MM.1S (cell line): ENCODE data around the gene SLC2A11.

ENCODE experiments used
- DNase-seq: peaks from one replicate; pipeline ENCODE4 v3.0.0-alpha.2; 2015
- H2AFZ ChIP-seq: fragments of 300-600 bp; sonication (generic); 2 replicates; pipeline ENCODE4 v1.6.0; 2016; ENCODE audit warnings: antibody characterized with exemption, low read length
- H3F3A ChIP-seq: fragments of 300-600 bp; sonication (generic); 2 replicates; pipeline ENCODE4 v1.6.1; 2016; ENCODE audit warnings: mild to moderate bottlenecking, antibody characterized with exemption, low read length, moderate library complexity, mixed read lengths; ENCODE audit not compliant: insufficient read depth
- H3K27ac ChIP-seq: fragments of 300-600 bp; sonication (generic); 2 replicates; pipeline ENCODE4 v1.5.1; 2016; ENCODE audit warnings: mild to moderate bottlenecking, low read length
- H3K27me3 ChIP-seq: fragments of 300-600 bp; sonication (generic); replicated peaks from 2 replicates; pipeline ENCODE4 v1.6.0; 2016; ENCODE audit warnings: low read length; ENCODE audit not compliant: insufficient read depth
- H3K36me3 ChIP-seq: fragments of 300-600 bp; sonication (generic); replicated peaks from 2 replicates; pipeline ENCODE4 v1.6.1; 2016; ENCODE audit warnings: mild to moderate bottlenecking, low read length, mixed read lengths; ENCODE audit not compliant: insufficient read depth
- H3K4me1 ChIP-seq: fragments of 300-600 bp; sonication (generic); 2 replicates; pipeline ENCODE4 v1.6.1; 2016; ENCODE audit warnings: low read length, mixed read lengths
- H3K4me2 ChIP-seq: fragments of 300-600 bp; sonication (generic); 2 replicates; pipeline ENCODE4 v1.6.0; 2016; ENCODE audit warnings: low read depth, low read length
- H3K4me3 ChIP-seq: fragments of 300-600 bp; sonication (generic); 2 replicates; pipeline ENCODE4 v1.5.1; 2016; ENCODE audit warnings: low read length, mixed read lengths
- H3K79me2 ChIP-seq: fragments of 300-600 bp; sonication (generic); 2 replicates; pipeline ENCODE4 v1.6.1; 2016; ENCODE audit warnings: mixed run types, low read length, mixed read lengths
- H3K9ac ChIP-seq: fragments of 300-600 bp; sonication (generic); 2 replicates; pipeline ENCODE4 v1.6.1; 2016; ENCODE audit warnings: low read length, mixed read lengths
- H3K9me2 ChIP-seq: fragments of 300-600 bp; sonication (generic); replicated peaks from 2 replicates; pipeline ENCODE4 v1.6.1; 2016; ENCODE audit warnings: mild to moderate bottlenecking, low read length, mixed read lengths; ENCODE audit not compliant: insufficient read depth
- H3K9me3 ChIP-seq: fragments of 300-600 bp; sonication (generic); replicated peaks from 2 replicates; pipeline ENCODE4 v1.6.1; 2016; ENCODE audit warnings: mild to moderate bottlenecking, low read length, mixed read lengths; ENCODE audit not compliant: insufficient read depth
- H4K20me1 ChIP-seq: fragments of 300-600 bp; sonication (generic); 2 replicates; pipeline ENCODE4 v1.6.1; 2016; ENCODE audit warnings: mild to moderate bottlenecking, low read length, moderate library complexity, mixed read lengths; ENCODE audit not compliant: insufficient read depth
- CTCF ChIP-seq: fragments of 300-600 bp; sonication (generic); IDR thresholded peaks from 2 replicates; pipeline ENCODE4 v1.5.1; 2016; ENCODE audit warnings: antibody characterized with exemption, low read length, mixed read lengths
- EZH2 ChIP-seq: fragments of 300-600 bp; sonication (generic); optimal IDR thresholded peaks from 2 replicates; pipeline ENCODE3; 2017; ENCODE audit warnings: low read depth, mild to moderate bottlenecking, antibody characterized with exemption, low read length, mixed read lengths
- EZH2phosphoT487 ChIP-seq: fragments of 300-600 bp; sonication (generic); IDR thresholded peaks from 2 replicates; pipeline ENCODE4 v1.6.1; 2018; ENCODE audit warnings: antibody characterized with exemption, low read length

Gene SLC2A11

GRCh38 chr22:23836692-23837495 lies 20.8 kb upstream of the SLC2A11 start:
- H3K9ac ChIP-seq, result peak overlapping the region; percentile 97
- H3K4me2 ChIP-seq, result peak overlapping the region; percentile 94
- no peaks in the 10 kb centered on the region for H4K20me1 ChIP-seq

GRCh38 chr22:23837496-23837859 lies 20.2 kb upstream of the SLC2A11 start:
- no peak for TF ChIP-seq EZH2phosphoT487
- H3K4me2 ChIP-seq, result peak overlapping the region; percentile 94
- peak overlapping the region; percentile 97 for H3K9ac ChIP-seq
- no peaks in the 10 kb centered on the region for H3K27me3 ChIP-seq
- no peak overlapping the region for H2AFZ ChIP-seq
- H4K20me1 ChIP-seq, result no peaks in the 10 kb centered on the region
- peaks cover 27% of the 10 kb centered on the region for H3K4me1 ChIP-seq
- peaks cover 19% of the 10 kb centered on the region for H3F3A ChIP-seq
- peak overlapping the region; percentile 89 for H3K4me3 ChIP-seq
- H3K9me3 ChIP-seq, result no peaks in the 10 kb centered on the region
- no peaks in the 10 kb centered on the region for H3K9me2 ChIP-seq
- peak overlapping the region; percentile 74 for H3K27ac ChIP-seq
- H3K36me3 ChIP-seq, result 0 out of 2 replicates have a peak, but pooled peaks cover 3% of the 10 kb centered on the region
- H3K79me2 ChIP-seq, result peaks cover 51% of the 10 kb centered on the region
- DNase-seq, result no peak

More at GRCh38 chr22:23836692-23837495, 20.8 kb upstream of the SLC2A11 start:
- no peaks in the 10 kb centered on the region for H3K27me3 ChIP-seq
- no peak overlapping the region for H2AFZ ChIP-seq
- H3K4me1 ChIP-seq, result peaks cover 25% of the 10 kb centered on the region
- DNase-seq, result no peak
- H3K9me2 ChIP-seq, result no peaks in the 10 kb centered on the region
- 0 out of 2 replicates have a peak, but pooled peaks cover 3% of the 10 kb centered on the region for H3K36me3 ChIP-seq
- H3K9me3 ChIP-seq, result no peaks in the 10 kb centered on the region
- H3F3A ChIP-seq, result peaks cover 19% of the 10 kb centered on the region
- H3K27ac ChIP-seq, result peak overlapping the region; percentile 74; the same call in 1 of the 2 replicates
- peaks cover 57% of the 10 kb centered on the region for H3K79me2 ChIP-seq
- TF ChIP-seq EZH2phosphoT487, result no peak
- no peak for TF ChIP-seq EZH2
- TF ChIP-seq CTCF, result no peak
- H3K4me3 ChIP-seq, result peak overlapping the region; percentile 89

- H3K4me2 ChIP-seq, result peak overlapping the region; percentile 94
- no peak for DNase-seq
- H3F3A ChIP-seq, result peaks cover 21% of the 10 kb centered on the region
- peak overlapping the region; percentile 32; the same call in 1 of the 2 replicates for H2AFZ ChIP-seq
- H3K79me2 ChIP-seq, result peaks cover 48% of the 10 kb centered on the region
- no peaks in the 10 kb centered on the region for H3K9me2 ChIP-seq
- no peaks in the 10 kb centered on the region for H4K20me1 ChIP-seq
- 0 out of 2 replicates have a peak, but pooled peaks cover 3% of the 10 kb centered on the region for H3K36me3 ChIP-seq
- TF ChIP-seq EZH2 (no peak), CTCF (0 out of 2 replicates have a peak, but pooled peaks have one; percentile 9)
- H3K9me3 ChIP-seq, result no peaks in the 10 kb centered on the region
- H3K27ac ChIP-seq, result peak overlapping the region; percentile 74
- no peaks in the 10 kb centered on the region for H3K27me3 ChIP-seq
- peak overlapping the region; percentile 89 for H3K4me3 ChIP-seq
- H3K9ac ChIP-seq, result peak overlapping the region; percentile 97
- H3K4me1 ChIP-seq, result peaks cover 33% of the 10 kb centered on the region
These were observed 19.6 kb upstream of the SLC2A11 start for GRCh38 chr22:23837911-23838680.
